DOHH2 (cell line): ENCODE data around the gene RYR2.

Experiments
- H3F3A ChIP-seq: fragments of 200-600 bp; sonication (generic), shearing (Covaris generic); 2 replicates; pipeline ENCODE4 v1.6.0; 2016; ENCODE audit warnings: antibody characterized with exemption, mild to moderate bottlenecking; ENCODE audit not compliant: control insufficient read depth, insufficient read depth
- H3K27ac ChIP-seq: fragments of 200-600 bp; sonication (generic); 2 replicates; pipeline ENCODE4 v1.5.1; 2014; ENCODE audit warnings: low read depth, mild to moderate bottlenecking, low read length, moderate library complexity
- H3K27me3 ChIP-seq: fragments of 200-600 bp; sonication (generic); 2 replicates; pipeline ENCODE4 v1.6.1; 2014; ENCODE audit warnings: mild to moderate bottlenecking, low read length, mixed read lengths; ENCODE audit not compliant: control insufficient read depth
- H3K36me3 ChIP-seq: fragments of 200-600 bp; sonication (generic); 2 replicates; pipeline ENCODE4 v1.6.1; 2014; ENCODE audit warnings: mild to moderate bottlenecking, low read length, moderate library complexity, mixed read lengths; ENCODE audit not compliant: control insufficient read depth
- H3K4me1 ChIP-seq: fragments of 200-600 bp; sonication (generic); 2 replicates; pipeline ENCODE4 v1.6.1; 2014; ENCODE audit warnings: mild to moderate bottlenecking, low read length, mixed read lengths; ENCODE audit not compliant: control insufficient read depth
- H3K4me2 ChIP-seq: fragments of 200-600 bp; sonication (generic); 2 replicates; pipeline ENCODE4 v1.6.0; 2014; ENCODE audit warnings: mild to moderate bottlenecking, low read length, moderate library complexity
- H3K4me3 ChIP-seq: fragments of 200-600 bp; sonication (generic); 2 replicates; pipeline ENCODE4 v1.5.1; 2014; ENCODE audit warnings: mild to moderate bottlenecking, low read length, mixed read lengths
- H3K79me2 ChIP-seq: fragments of 200-600 bp; sonication (generic); 2 replicates; pipeline ENCODE4 v1.6.1; 2014; ENCODE audit warnings: mild to moderate bottlenecking, low read length, mixed read lengths; ENCODE audit not compliant: control insufficient read depth
- H3K9me2 ChIP-seq: fragments of 200-600 bp; sonication (generic); replicated peaks from 2 replicates; pipeline ENCODE4 v1.6.1; 2014; ENCODE audit warnings: mild to moderate bottlenecking, low read length, mixed read lengths; ENCODE audit not compliant: control insufficient read depth
- H3K9me3 ChIP-seq: fragments of 200-600 bp; sonication (generic); 2 replicates; pipeline ENCODE4 v1.6.1; 2014; ENCODE audit warnings: antibody characterized with exemption, low read length, mixed read lengths; ENCODE audit not compliant: control insufficient read depth, insufficient read depth
- H4K20me1 ChIP-seq: fragments of 200-600 bp; sonication (generic); 2 replicates; pipeline ENCODE4 v1.6.0; 2014; ENCODE audit warnings: low read depth, mild to moderate bottlenecking, antibody characterized with exemption, low read length, moderate library complexity; ENCODE audit not compliant: control insufficient read depth, insufficient read depth
- EZH2phosphoT487 ChIP-seq: fragments of 200-600 bp; sonication (generic); IDR thresholded peaks from 2 replicates; pipeline ENCODE4 v1.6.1; 2017; ENCODE audit warnings: borderline replicate concordance, mild to moderate bottlenecking, antibody characterized with exemption, low read length, moderate library complexity, mixed read lengths
- TF ChIP-seq, protein P1 (sequence below): fragments of 200-600 bp; sonication (generic); IDR thresholded peaks from one replicate; pipeline ENCODE4 v1.5.1; 2014; ENCODE audit warnings: antibody characterized with exemption, mild to moderate bottlenecking, low read depth, low read length; ENCODE audit not compliant: poor library complexity, severe bottlenecking

RYR2 gene

DNA sequence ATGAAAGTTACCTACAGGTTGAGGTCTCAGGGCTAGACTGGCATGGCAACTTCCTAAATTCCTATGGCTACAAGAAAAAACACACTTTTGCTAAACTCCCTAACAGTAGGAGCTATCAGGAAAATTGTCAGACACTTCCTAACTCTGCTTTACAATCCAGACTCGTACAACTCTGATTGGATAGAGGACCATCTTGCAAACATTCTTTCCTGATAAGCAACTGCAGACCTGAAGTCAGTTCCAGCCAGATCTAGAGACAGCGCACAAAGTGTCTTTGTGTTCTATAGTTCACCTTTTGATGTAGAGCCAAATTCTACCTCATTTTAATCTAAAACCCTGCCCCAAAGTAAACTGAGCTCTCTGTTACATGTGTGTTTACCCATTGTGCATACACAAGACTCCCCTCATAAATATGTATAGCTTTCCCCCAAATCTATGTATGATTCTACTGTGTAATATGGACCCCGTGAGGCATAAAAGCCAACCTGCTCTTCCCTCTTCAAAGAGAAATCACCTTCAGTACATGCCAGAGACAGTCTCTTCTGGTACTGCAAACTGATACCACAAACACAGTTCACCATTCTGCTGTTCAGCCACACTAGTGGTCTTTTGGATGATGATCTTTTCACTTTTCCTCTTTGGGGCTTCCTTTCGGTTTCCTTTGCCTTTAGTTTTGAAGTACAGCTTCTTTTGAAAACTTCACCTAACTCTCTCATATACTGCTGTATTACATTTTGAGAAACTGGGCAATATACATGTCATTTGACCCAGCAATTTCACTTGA, 827.0 kb downstream of the RYR2 start:
- Histone ChIP-seq H3K79me2 (no peaks in the 10 kb centered on the region), H3K4me2 (no peak overlapping the region), H3K27me3 (no peaks in the 10 kb centered on the region), H3K4me3 (no peak overlapping the region), H4K20me1 (no peaks in the 10 kb centered on the region), H3K9me2 (no peaks in the 10 kb centered on the region), H3K27ac (no peak overlapping the region), H3K36me3 (no peaks in the 10 kb centered on the region), H3K9me3 (no peaks in the 10 kb centered on the region), H3F3A (no peaks in the 10 kb centered on the region), H3K4me1 (no peaks in the 10 kb centered on the region)
- TF ChIP-seq, protein P1, sequence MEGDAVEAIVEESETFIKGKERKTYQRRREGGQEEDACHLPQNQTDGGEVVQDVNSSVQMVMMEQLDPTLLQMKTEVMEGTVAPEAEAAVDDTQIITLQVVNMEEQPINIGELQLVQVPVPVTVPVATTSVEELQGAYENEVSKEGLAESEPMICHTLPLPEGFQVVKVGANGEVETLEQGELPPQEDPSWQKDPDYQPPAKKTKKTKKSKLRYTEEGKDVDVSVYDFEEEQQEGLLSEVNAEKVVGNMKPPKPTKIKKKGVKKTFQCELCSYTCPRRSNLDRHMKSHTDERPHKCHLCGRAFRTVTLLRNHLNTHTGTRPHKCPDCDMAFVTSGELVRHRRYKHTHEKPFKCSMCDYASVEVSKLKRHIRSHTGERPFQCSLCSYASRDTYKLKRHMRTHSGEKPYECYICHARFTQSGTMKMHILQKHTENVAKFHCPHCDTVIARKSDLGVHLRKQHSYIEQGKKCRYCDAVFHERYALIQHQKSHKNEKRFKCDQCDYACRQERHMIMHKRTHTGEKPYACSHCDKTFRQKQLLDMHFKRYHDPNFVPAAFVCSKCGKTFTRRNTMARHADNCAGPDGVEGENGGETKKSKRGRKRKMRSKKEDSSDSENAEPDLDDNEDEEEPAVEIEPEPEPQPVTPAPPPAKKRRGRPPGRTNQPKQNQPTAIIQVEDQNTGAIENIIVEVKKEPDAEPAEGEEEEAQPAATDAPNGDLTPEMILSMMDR = no peak
- no peak for TF ChIP-seq EZH2phosphoT487

DNA sequence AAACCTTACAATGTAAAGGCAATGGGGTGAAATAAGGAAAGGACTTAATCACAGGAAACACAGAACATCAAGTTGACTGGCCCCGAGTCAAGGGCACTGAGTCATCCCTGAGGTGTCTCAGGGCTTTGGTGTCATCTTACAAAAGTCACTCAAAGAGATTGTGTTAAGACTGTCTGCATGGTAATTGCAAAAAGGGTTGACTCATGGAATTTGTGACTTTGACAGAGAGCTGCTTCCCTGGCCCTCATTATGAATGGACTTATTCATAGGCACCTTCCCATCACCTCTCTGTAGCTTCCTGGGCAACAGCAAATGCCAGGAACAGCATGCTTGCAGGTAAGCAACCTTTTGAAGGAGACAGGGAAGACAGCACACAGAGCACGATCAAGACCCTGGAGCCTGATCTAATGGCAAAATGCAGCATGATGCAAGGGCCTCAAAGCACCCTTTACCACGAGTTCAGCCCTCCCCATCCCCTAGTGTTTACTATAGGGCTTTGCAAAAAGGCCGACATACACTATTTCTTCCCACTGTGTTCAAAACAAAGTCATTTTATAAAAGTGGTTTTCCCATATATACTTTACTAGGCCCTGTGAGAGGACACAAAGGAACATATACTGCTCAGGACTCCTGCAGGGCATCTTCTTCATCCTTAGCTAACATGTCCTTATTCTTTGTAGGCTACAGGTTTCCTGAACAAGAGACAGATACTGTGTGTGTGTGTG, 831.7 kb downstream of the RYR2 start:
- H3K4me1 ChIP-seq = no peaks in the 10 kb centered on the region
- no peak overlapping the region for H3K4me2 ChIP-seq
- H3K27ac ChIP-seq = no peak overlapping the region
- H3F3A ChIP-seq = no peaks in the 10 kb centered on the region
- H3K9me2 ChIP-seq = no peaks in the 10 kb centered on the region
- TF ChIP-seq, protein P1 = no peak
- TF ChIP-seq EZH2phosphoT487 = no peak
- no peaks in the 10 kb centered on the region for H4K20me1 ChIP-seq
- no peaks in the 10 kb centered on the region for H3K36me3 ChIP-seq
- no peaks in the 10 kb centered on the region for H3K27me3 ChIP-seq
- no peak overlapping the region for H3K4me3 ChIP-seq
- no peaks in the 10 kb centered on the region for H3K9me3 ChIP-seq
- no peaks in the 10 kb centered on the region for H3K79me2 ChIP-seq

DNA sequence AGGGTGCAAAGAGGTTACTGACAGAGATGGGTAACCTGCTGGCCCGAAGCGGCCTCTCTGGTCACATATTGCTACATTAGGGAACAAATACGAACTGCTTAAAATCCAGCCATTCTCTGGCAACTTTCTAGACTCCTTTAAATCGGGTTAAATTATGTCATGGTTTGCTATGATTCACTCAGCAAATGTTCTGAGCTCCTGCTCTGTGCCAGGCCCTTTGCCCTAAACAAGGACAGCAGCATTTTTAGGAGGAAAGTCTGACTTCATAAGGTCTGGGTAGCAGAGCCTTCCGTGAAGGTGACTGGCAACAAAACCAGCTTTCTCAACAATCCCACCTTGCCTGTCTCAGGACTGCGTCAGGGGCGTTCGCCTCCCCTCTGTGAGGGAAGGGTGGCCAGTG, 833.3 kb downstream of the RYR2 start:
- TF ChIP-seq, protein P1 = no peak
- no peak for TF ChIP-seq EZH2phosphoT487
- H3K9me2 ChIP-seq = no peaks in the 10 kb centered on the region
- no peak overlapping the region for H3K4me2 ChIP-seq
- H3K4me3 ChIP-seq = no peak overlapping the region
- no peaks in the 10 kb centered on the region for H3K9me3 ChIP-seq
- no peaks in the 10 kb centered on the region for H4K20me1 ChIP-seq
- no peaks in the 10 kb centered on the region for H3K27me3 ChIP-seq
- H3K36me3 ChIP-seq = no peaks in the 10 kb centered on the region
- no peak overlapping the region for H3K27ac ChIP-seq
- no peaks in the 10 kb centered on the region for H3K79me2 ChIP-seq
- no peaks in the 10 kb centered on the region for H3F3A ChIP-seq
- no peaks in the 10 kb centered on the region for H3K4me1 ChIP-seq
